PC-9 (cell line): ENCODE measurements around the gene SUGCT. TPM values are rescaled to one million over a fixed set of nuclear protein-coding genes. Genes with fewer than 3 reads are reported as not detected.

Experiments used
- BruUV-seq: library from RNA; stranded (reverse); fragments of 400-500 nt; replicated peaks from 2 replicates; lab custom pipeline; 2021; lab: Mats Ljungman, UMichigan
- CTCF ChIA-PET: fragments of 300-600 bp; sonication (Branson Sonifier 250); formaldehyde crosslinking; loops from one replicate; lab custom pipeline; 2022; ENCODE audit warnings: antibody characterized with exemption; lab: Charles Lee
- POLR2A ChIA-PET: fragments of 300-600 bp; sonication (Branson Sonifier 250); formaldehyde crosslinking; loops from one replicate; lab custom pipeline; 2022; ENCODE audit warnings: antibody characterized with exemption; ENCODE audit not compliant: unreplicated experiment; lab: Charles Lee
- DNase-seq, 2 experiments: peaks; one replicate each; pipeline versions ENCODE4 v3.0.0 to v3.0.0-alpha.2; 2015 to 2022; ENCODE audit warnings: mixed read lengths in 1 of 2
- H2AFZ ChIP-seq: fragments of 200-600 bp; sonication (generic); 2 replicates; pipeline ENCODE4 v1.8.1; 2017; ENCODE audit warnings: antibody characterized with exemption
- H3F3A ChIP-seq: fragments of 200-600 bp; sonication (generic); 2 replicates; pipeline ENCODE4 v1.8.1; 2017; ENCODE audit warnings: antibody characterized with exemption, mild to moderate bottlenecking, low read depth; ENCODE audit not compliant: insufficient read depth
- H3K27ac ChIP-seq: fragments of 200-600 bp; sonication (generic); 2 replicates; pipeline ENCODE4 v1.6.1; 2016; ENCODE audit warnings: mixed run types
- H3K27me3 ChIP-seq: fragments of 200-600 bp; sonication (generic); 2 replicates; pipeline ENCODE4 v1.6.1; 2016; ENCODE audit warnings: low read depth, mixed run types; ENCODE audit not compliant: insufficient read depth
- H3K36me3 ChIP-seq: fragments of 200-600 bp; sonication (generic); 2 replicates; pipeline ENCODE4 v1.6.1; 2016; ENCODE audit warnings: low read depth, mixed run types
- H3K4me1 ChIP-seq: fragments of 200-600 bp; sonication (generic); replicated peaks from 2 replicates; pipeline ENCODE4 v1.6.1; 2016; ENCODE audit warnings: mixed run types; ENCODE audit not compliant: insufficient read depth
- H3K4me2 ChIP-seq: fragments of 200-600 bp; sonication (generic); 2 replicates; pipeline ENCODE4 v1.6.1; 2017; ENCODE audit warnings: mixed run types
- H3K4me3 ChIP-seq: fragments of 200-600 bp; sonication (generic); 2 replicates; pipeline ENCODE4 v1.6.1; 2016; ENCODE audit warnings: mixed run types
- H3K79me2 ChIP-seq: fragments of 200-600 bp; sonication (generic); 2 replicates; pipeline ENCODE4 v1.6.1; 2017; ENCODE audit warnings: low read depth, mixed run types
- H3K9me2 ChIP-seq: fragments of 200-600 bp; sonication (generic); 2 replicates; pipeline ENCODE4 v1.8.1; 2017; ENCODE audit warnings: mild to moderate bottlenecking; ENCODE audit not compliant: insufficient read depth
- H3K9me3 ChIP-seq: fragments of 200-600 bp; sonication (generic); 2 replicates; pipeline ENCODE4 v1.8.1; 2016; ENCODE audit warnings: low read depth; ENCODE audit not compliant: insufficient read depth
- H4K20me1 ChIP-seq: fragments of 200-600 bp; sonication (generic); 2 replicates; pipeline ENCODE4 v1.8.1; 2017; ENCODE audit not compliant: insufficient read depth
- CTCF ChIP-seq: fragments of 200-600 bp; sonication (generic); conservative IDR thresholded peaks from 2 replicates; pipeline ENCODE4 v1.6.1; 2017; ENCODE audit warnings: mixed run types, antibody characterized with exemption, mild to moderate bottlenecking, moderate library complexity
- EZH2 ChIP-seq: fragments of 200-600 bp; sonication (generic); IDR thresholded peaks from 2 replicates; pipeline ENCODE4 v1.8.0; 2017; ENCODE audit warnings: antibody characterized with exemption, low read depth
- intact Hi-C: fragments of 100-400 bp; cut with micrococcal nuclease; formaldehyde crosslinking; loops from one replicate; pipeline ENCODE4 v1.10.0; 2022; ENCODE audit not compliant: unreplicated experiment
- total RNA-seq: library from RNA; stranded (reverse); gene quantifications from 2 replicates; pipeline ENCODE4 v1.2.3, GENCODE V29; 2021

The SUGCT gene
- total RNA-seq, 1 experiment from 2014 or later: 3.5 TPM

- Histone ChIP-seq H3K4me3 (no peak overlapping the region), H3K9me3 (no peaks in the 10 kb centered on the region), H3F3A (no peaks in the 10 kb centered on the region), H3K9me2 (no peaks in the 10 kb centered on the region), H4K20me1 (no peaks in the 10 kb centered on the region), H3K27me3 (no peaks in the 10 kb centered on the region), H3K27ac (no peak overlapping the region), H3K79me2 (no peaks in the 10 kb centered on the region), H2AFZ (no peak overlapping the region), H3K36me3 (no peaks in the 10 kb centered on the region), H3K4me2 (no peak overlapping the region), H3K4me1 (no peaks in the 10 kb centered on the region)
- POLR2A ChIA-PET: no interaction called here
- no TSS peak for BruUV-seq
- no peak for DNase-seq
- intact Hi-C loops: no loop called here
- CTCF ChIA-PET: interaction anchor here (0.6 kb wide), 3 partner anchors 28 to 357 kb away, joined by 3 to 5 read pairs (median 4); no protein-coding TSS in a partner anchor
- TF ChIP-seq EZH2 (no peak), CTCF (peak; percentile 36; the same call in 1 of the 2 replicates)
These were observed 627.2 kb downstream of the SUGCT start for GRCh38 chr7:40761762-40762560.

- Histone ChIP-seq H3K9me3 (no peaks in the 10 kb centered on the region), H3K79me2 (no peaks in the 10 kb centered on the region), H3F3A (no peaks in the 10 kb centered on the region), H2AFZ (no peak overlapping the region), H3K36me3 (no peaks in the 10 kb centered on the region), H3K27me3 (no peaks in the 10 kb centered on the region), H3K4me2 (no peak overlapping the region), H3K9me2 (no peaks in the 10 kb centered on the region), H4K20me1 (no peaks in the 10 kb centered on the region), H3K4me1 (no peaks in the 10 kb centered on the region), H3K4me3 (no peak overlapping the region), H3K27ac (no peak overlapping the region)
- ChIA-PET POLR2A (interaction anchor here (0.6 to 0.7 kb wide), 3 partner anchors 9 to 564 kb away, joined by 3 to 5 read pairs (median 5); no protein-coding TSS in a partner anchor), CTCF (interaction anchor here (0.6 kb wide), 1 partner anchor 294 kb away, joined by 3 read pairs; no protein-coding TSS in a partner anchor)
- DNase-seq: no peak
- TF ChIP-seq EZH2 (no peak), CTCF (no peak; the same call in 1 of the 2 replicates)
- BruUV-seq: no TSS peak
- intact Hi-C loops: no loop called here
These were observed 628.8 kb downstream of the SUGCT start for GRCh38 chr7:40763319-40764287.

GRCh38 chr7:40765639-40766038 is 630.8 kb downstream of the SUGCT start:
- H3K4me2 ChIP-seq: no peak overlapping the region
- no peaks in the 10 kb centered on the region for H3K79me2 ChIP-seq
- ChIA-PET POLR2A (no interaction called here), CTCF (no interaction called here)
- no peaks in the 10 kb centered on the region for H3F3A ChIP-seq
- no peak for TF ChIP-seq CTCF
- no peak for TF ChIP-seq EZH2
- H3K9me3 ChIP-seq: no peaks in the 10 kb centered on the region
- no peaks in the 10 kb centered on the region for H3K36me3 ChIP-seq
- no TSS peak for BruUV-seq
- H4K20me1 ChIP-seq: no peaks in the 10 kb centered on the region
- no peak overlapping the region for H3K4me3 ChIP-seq
- DNase-seq: no peak
- H3K4me1 ChIP-seq: no peaks in the 10 kb centered on the region
- H2AFZ ChIP-seq: no peak overlapping the region
- H3K27ac ChIP-seq: no peak overlapping the region
- intact Hi-C loops: no loop called here
- H3K9me2 ChIP-seq: 0 out of 2 replicates have a peak, but pooled peaks cover 6% of the 10 kb centered on the region
- H3K27me3 ChIP-seq: no peaks in the 10 kb centered on the region
